H9 (cell line): Measurements from ENCODE around the gene ARVCF. TPM values are rescaled to one million over a fixed set of nuclear protein-coding genes. Genes with fewer than 3 reads are reported as not detected.
A peak's percentile ranks its signal among the peaks of the same experiment; 100 is the strongest.

ENCODE experiments used
- DNase-seq: peaks from one replicate; pipeline ENCODE4 v3.0.0-alpha.2; 2017
- H2AFZ ChIP-seq: one replicate; pipeline ENCODE4 v1.6.1; 2013; ENCODE audit warnings: mild to moderate bottlenecking, low read length, control low read depth, moderate library complexity
- H2AK5ac ChIP-seq: 2 replicates; pipeline ENCODE4 v1.6.1; 2013; ENCODE audit warnings: low read length, control low read depth, mixed read lengths; ENCODE audit not compliant: insufficient read length
- H2BK120ac ChIP-seq: one replicate; pipeline ENCODE4 v1.6.1; 2013; ENCODE audit warnings: low read depth, mild to moderate bottlenecking, low read length, control low read depth, inconsistent platforms; ENCODE audit not compliant: poor library complexity, severe bottlenecking
- H2BK12ac ChIP-seq: 2 replicates; pipeline ENCODE4 v1.6.1; 2013; ENCODE audit warnings: low read length, control low read depth, mixed read lengths, low read depth; ENCODE audit not compliant: insufficient read length
- H2BK15ac ChIP-seq: 2 replicates; pipeline ENCODE4 v1.6.1; 2013; ENCODE audit warnings: low read depth, low read length, control low read depth
- H2BK20ac ChIP-seq: one replicate; pipeline ENCODE4 v1.6.1; 2013; ENCODE audit warnings: low read depth, mild to moderate bottlenecking, low read length, control low read depth, inconsistent platforms; ENCODE audit not compliant: poor library complexity, severe bottlenecking
- H2BK5ac ChIP-seq: 2 replicates; pipeline ENCODE4 v1.6.1; 2013; ENCODE audit warnings: low read length, control low read depth, mixed read lengths; ENCODE audit not compliant: insufficient read length
- H3K14ac ChIP-seq: 2 replicates; pipeline ENCODE4 v1.6.1; 2013; ENCODE audit warnings: low read length, control low read depth; ENCODE audit not compliant: insufficient read depth
- H3K18ac ChIP-seq: 2 replicates; pipeline ENCODE4 v1.6.1; 2013; ENCODE audit warnings: low read depth, mild to moderate bottlenecking, mixed read lengths, low read length, control low read depth; ENCODE audit not compliant: insufficient read length
- H3K23ac ChIP-seq: 2 replicates; pipeline ENCODE4 v1.6.1; 2013; ENCODE audit warnings: low read length, control low read depth, mixed read lengths, low read depth; ENCODE audit not compliant: insufficient read length
- H3K23me2 ChIP-seq: 2 replicates; pipeline ENCODE4 v1.6.1; 2013; ENCODE audit warnings: low read depth, mild to moderate bottlenecking, mixed read lengths, low read length, control low read depth; ENCODE audit not compliant: insufficient read length, poor library complexity, severe bottlenecking
- H3K27ac ChIP-seq: 2 replicates; pipeline ENCODE4 v1.5.1; 2013; ENCODE audit warnings: low read length, control low read depth, mixed read lengths, low read depth; ENCODE audit not compliant: insufficient read length
- H3K27me3 ChIP-seq: 2 replicates; pipeline ENCODE4 v1.6.1; 2013; ENCODE audit warnings: low read length, control low read depth, inconsistent platforms; ENCODE audit not compliant: insufficient read depth
- H3K4ac ChIP-seq: 2 replicates; pipeline ENCODE4 v1.6.1; 2013; ENCODE audit warnings: low read depth, mild to moderate bottlenecking, control low read depth, inconsistent platforms, low read length, moderate library complexity
- H3K4me1 ChIP-seq: 2 replicates; pipeline ENCODE4 v1.6.1; 2013; ENCODE audit warnings: low read length, control low read depth, inconsistent platforms; ENCODE audit not compliant: insufficient read depth
- H3K4me2 ChIP-seq: 2 replicates; pipeline ENCODE4 v1.6.1; 2013; ENCODE audit warnings: low read length, control low read depth, mixed read lengths; ENCODE audit not compliant: insufficient read length, insufficient read depth
- H3K56ac ChIP-seq: 2 replicates; pipeline ENCODE4 v1.6.1; 2013; ENCODE audit warnings: low read depth, mild to moderate bottlenecking, mixed read lengths, low read length, control low read depth; ENCODE audit not compliant: insufficient read length
- H3K79me1 ChIP-seq: 2 replicates; pipeline ENCODE4 v1.6.1; 2013; ENCODE audit warnings: low read depth, mild to moderate bottlenecking, moderate library complexity, low read length, control low read depth, inconsistent platforms; ENCODE audit not compliant: insufficient read depth, poor library complexity, severe bottlenecking
- H3K79me2 ChIP-seq: 2 replicates; pipeline ENCODE4 v1.6.1; 2013; ENCODE audit warnings: low read length, control low read depth, inconsistent platforms; ENCODE audit not compliant: insufficient read depth
- H3K9ac ChIP-seq: 2 replicates; pipeline ENCODE4 v1.6.1; 2013; ENCODE audit warnings: low read length, control low read depth, mixed read lengths; ENCODE audit not compliant: insufficient read length; ENCODE audit errors: extremely low read depth
- H3K9me3 ChIP-seq: one replicate; pipeline ENCODE4 v1.6.1; 2013; ENCODE audit warnings: low read depth, low read length, inconsistent platforms; ENCODE audit not compliant: control insufficient read depth
- H3T11ph ChIP-seq: one replicate; pipeline ENCODE4 v1.6.1; 2013; ENCODE audit warnings: mild to moderate bottlenecking, low read length, control low read depth, inconsistent platforms
- H4K20me1 ChIP-seq: one replicate; pipeline ENCODE4 v1.6.1; 2013; ENCODE audit not compliant: control insufficient read depth, insufficient read length, insufficient read depth
- H4K5ac ChIP-seq: 2 replicates; pipeline ENCODE4 v1.6.1; 2013; ENCODE audit warnings: low read depth, mild to moderate bottlenecking, mixed read lengths, low read length, control low read depth; ENCODE audit not compliant: insufficient read length
- H4K8ac ChIP-seq: replicated peaks from 2 replicates; pipeline ENCODE4 v1.6.1; 2013; ENCODE audit warnings: low read length, control low read depth, mixed read lengths, low read depth; ENCODE audit not compliant: insufficient read length
- H4K91ac ChIP-seq: 2 replicates; pipeline ENCODE4 v1.6.1; 2013; ENCODE audit warnings: low read depth, mild to moderate bottlenecking, moderate library complexity, mixed read lengths, low read length, control low read depth; ENCODE audit not compliant: insufficient read length
- H3K27ac Mint-ChIP-seq, 3 experiments: 2 replicates in 2 of 3; 3 replicates in 1 of 3; pipeline ENCODE4 v1.8.0; 2020 to 2021; ENCODE audit warnings: mixed read lengths in 3 of 3, mild to moderate bottlenecking in 1 of 3, moderate library complexity in 1 of 3
- H3K27me3 Mint-ChIP-seq: 2 replicates; pipeline ENCODE4 v1.8.0; 2021; ENCODE audit warnings: low read depth, mild to moderate bottlenecking, moderate library complexity, mixed read lengths
- H3K36me3 Mint-ChIP-seq, 3 experiments: 2 replicates in 2 of 3; 3 replicates in 1 of 3; pipeline ENCODE4 v1.8.0; 2020 to 2021; ENCODE audit warnings: low read depth in 3 of 3, mixed read lengths in 3 of 3; ENCODE audit not compliant: insufficient read depth in 1 of 3
- H3K4me1 Mint-ChIP-seq, 2 experiments: 2 replicates each; pipeline ENCODE4 v1.8.0; 2020; ENCODE audit warnings: mixed read lengths in 2 of 2
- H3K4me3 Mint-ChIP-seq, 2 experiments: 2 replicates in 1 of 2; 3 replicates in 1 of 2; pipeline ENCODE4 v1.8.0; 2020 to 2021; ENCODE audit warnings: mild to moderate bottlenecking in 2 of 2, mixed read lengths in 2 of 2, moderate library complexity in 1 of 2
- H3K9me3 Mint-ChIP-seq, 2 experiments: 2 replicates in 1 of 2; 3 replicates in 1 of 2; pipeline ENCODE4 v1.8.0; 2020; ENCODE audit warnings: mild to moderate bottlenecking in 2 of 2, mixed read lengths in 2 of 2, moderate library complexity in 1 of 2
- WGBS: extraction: QIAGEN DNeasy Blood & Tissue Kit; methylation state at CpG from one replicate; pipeline ENCODE4 v1.1.7; 2013; ENCODE audit warnings: missing lambda C conversion rate, low lambda C conversion rate, mixed read lengths; ENCODE audit not compliant: insufficient read length; ENCODE audit errors: extremely low coverage; 5-methylcytosine and 5-hydroxymethylcytosine counted together
- total RNA-seq: library from RNA; stranded (reverse); gene quantifications from 2 replicates; pipeline ENCODE4 v1.2.1, GENCODE V29; 2021
- TF ChIP-seq, protein P1 (sequence below): fragments of 200-600 bp; sonication (generic); conservative IDR thresholded peaks from 3 replicates; pipeline ENCODE4 v1.8.0; 2021; ENCODE audit warnings: antibody characterized with exemption, mild to moderate bottlenecking

The ARVCF gene
- total RNA-seq, 1 experiment from 2014 or later, result 40.7 TPM

DNA sequence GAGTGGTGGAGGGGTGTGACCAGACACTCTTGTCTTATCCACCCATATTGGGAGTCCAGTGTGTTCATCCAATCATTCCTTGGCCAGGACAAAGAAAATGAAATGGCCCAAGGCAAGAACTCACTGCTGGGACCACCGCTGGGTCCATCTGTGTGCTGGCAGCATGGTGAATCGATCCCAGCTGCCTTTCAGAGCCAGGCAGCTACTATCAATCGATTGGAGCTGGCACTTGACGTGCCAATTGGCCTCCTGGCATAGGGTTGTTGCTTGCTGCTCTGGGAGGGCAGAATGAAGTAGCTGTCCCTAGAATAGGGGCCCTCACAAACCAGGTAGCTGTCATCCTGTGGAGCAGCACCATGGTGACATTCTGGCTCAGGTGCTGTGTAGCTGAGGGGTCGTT lies 1.4 kb upstream of the ARVCF start:
- Mint-ChIP-seq H3K27me3 (peaks cover 56% of the 10 kb centered on the region), H3K27ac (no peak overlapping the region), H3K9me3 (no peaks in the 10 kb centered on the region), H3K4me1 (peaks cover 11 to 17% of the 10 kb centered on the region in 2 experiments), H3K4me3 (peak overlapping the region in 1 of 2 experiments; percentile 90; a peak in 3 of 5 replicates), H3K36me3 (no peaks in the 10 kb centered on the region; a peak in 1 of 7 replicates)
- no peaks in the 10 kb centered on the region for H3K4me1 ChIP-seq
- no peaks in the 10 kb centered on the region for H3K79me1 ChIP-seq
- H3K79me2 ChIP-seq, result no peaks in the 10 kb centered on the region
- H2AK5ac ChIP-seq, result no peak overlapping the region
- WGBS, result no CpG with 5 or more reads among the region's 5 CpGs
- no peak overlapping the region for H4K5ac ChIP-seq
- no peaks in the 10 kb centered on the region for H4K20me1 ChIP-seq
- H3K14ac ChIP-seq, result no peak overlapping the region
- H3K27me3 ChIP-seq, result peaks cover 31% of the 10 kb centered on the region
- H2BK15ac ChIP-seq, result no peak overlapping the region
- H3K23me2 ChIP-seq, result peaks cover 19% of the 10 kb centered on the region
- no peak overlapping the region for H2AFZ ChIP-seq
- no peak for DNase-seq
- H2BK5ac ChIP-seq, result no peak overlapping the region
- H3K27ac ChIP-seq, result no peak overlapping the region
- H4K91ac ChIP-seq, result no peak overlapping the region
- no peak overlapping the region for H2BK20ac ChIP-seq
- H4K8ac ChIP-seq, result no peak overlapping the region
- TF ChIP-seq, protein P1, sequence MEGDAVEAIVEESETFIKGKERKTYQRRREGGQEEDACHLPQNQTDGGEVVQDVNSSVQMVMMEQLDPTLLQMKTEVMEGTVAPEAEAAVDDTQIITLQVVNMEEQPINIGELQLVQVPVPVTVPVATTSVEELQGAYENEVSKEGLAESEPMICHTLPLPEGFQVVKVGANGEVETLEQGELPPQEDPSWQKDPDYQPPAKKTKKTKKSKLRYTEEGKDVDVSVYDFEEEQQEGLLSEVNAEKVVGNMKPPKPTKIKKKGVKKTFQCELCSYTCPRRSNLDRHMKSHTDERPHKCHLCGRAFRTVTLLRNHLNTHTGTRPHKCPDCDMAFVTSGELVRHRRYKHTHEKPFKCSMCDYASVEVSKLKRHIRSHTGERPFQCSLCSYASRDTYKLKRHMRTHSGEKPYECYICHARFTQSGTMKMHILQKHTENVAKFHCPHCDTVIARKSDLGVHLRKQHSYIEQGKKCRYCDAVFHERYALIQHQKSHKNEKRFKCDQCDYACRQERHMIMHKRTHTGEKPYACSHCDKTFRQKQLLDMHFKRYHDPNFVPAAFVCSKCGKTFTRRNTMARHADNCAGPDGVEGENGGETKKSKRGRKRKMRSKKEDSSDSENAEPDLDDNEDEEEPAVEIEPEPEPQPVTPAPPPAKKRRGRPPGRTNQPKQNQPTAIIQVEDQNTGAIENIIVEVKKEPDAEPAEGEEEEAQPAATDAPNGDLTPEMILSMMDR, result no peak
- H3K18ac ChIP-seq, result no peak overlapping the region
- H3T11ph ChIP-seq, result no peak overlapping the region
- no peak overlapping the region for H2BK120ac ChIP-seq
- H3K4ac ChIP-seq, result no peak overlapping the region
- H3K56ac ChIP-seq, result no peak overlapping the region
- H3K23ac ChIP-seq, result no peak overlapping the region
- H2BK12ac ChIP-seq, result no peak overlapping the region
- H3K9ac ChIP-seq, result no peak overlapping the region
- no peak overlapping the region for H3K4me2 ChIP-seq
- H3K9me3 ChIP-seq, result no peaks in the 10 kb centered on the region
